Measurements from ENCODE around the gene ODAD4. TPM values are rescaled to one million over a fixed set of nuclear protein-coding genes. Genes with fewer than 3 reads are reported as not detected.

ODAD4 gene
- total RNA-seq, 1 donor from 2014 or later = 0.70 TPM

GRCh38 chr17:41962111-41962510 lies 31.7 kb downstream of the ODAD4 start:
- Mint-ChIP-seq H3K36me3 (ENCODE audit: low read depth) (no peaks in the 10 kb centered on the region), H3K27ac (ENCODE audit: unreplicated experiment) (no peak overlapping the region), H3K9me3 (ENCODE audit: low read depth) (no peaks in the 10 kb centered on the region), H3K27me3 (ENCODE audit: low read depth) (no peaks in the 10 kb centered on the region), H3K4me3 (ENCODE audit: unreplicated experiment) (no peak overlapping the region), H3K4me1 (ENCODE audit: low read depth) (peaks cover 36% of the 10 kb centered on the region)
- TF ChIP-seq CTCF (IDR thresholded peaks at IDR 0.05) = no peak
- no peak for DNase-seq (ENCODE audit: low spot score)

- no peak overlapping the region for H3K27ac Mint-ChIP-seq (ENCODE audit: unreplicated experiment)
- no peak overlapping the region for H3K4me3 Mint-ChIP-seq (ENCODE audit: unreplicated experiment)
- no peak for DNase-seq (ENCODE audit: low spot score)
- H3K27me3 Mint-ChIP-seq (ENCODE audit: low read depth) = no peaks in the 10 kb centered on the region
- no peaks in the 10 kb centered on the region for H3K9me3 Mint-ChIP-seq (ENCODE audit: low read depth)
- peaks cover 36% of the 10 kb centered on the region for H3K4me1 Mint-ChIP-seq (ENCODE audit: low read depth)
- peaks cover 2% of the 10 kb centered on the region for H3K36me3 Mint-ChIP-seq (ENCODE audit: low read depth)
- peak; percentile 94 for TF ChIP-seq CTCF (IDR thresholded peaks at IDR 0.05)
Observed at GRCh38 chr17:41962768-41963434, 32.5 kb downstream of the ODAD4 start.

- TF ChIP-seq CTCF (IDR thresholded peaks at IDR 0.05) = no peak
- peaks cover 42% of the 10 kb centered on the region for H3K4me1 Mint-ChIP-seq (ENCODE audit: low read depth)
- peak overlapping the region; percentile 74 for H3K27ac Mint-ChIP-seq (ENCODE audit: unreplicated experiment)
- H3K36me3 Mint-ChIP-seq (ENCODE audit: low read depth) = peaks cover 3% of the 10 kb centered on the region
- H3K4me3 Mint-ChIP-seq (ENCODE audit: unreplicated experiment) = peak overlapping the region; percentile 80
- no peak for DNase-seq (ENCODE audit: low spot score)
- H3K27me3 Mint-ChIP-seq (ENCODE audit: low read depth) = no peaks in the 10 kb centered on the region
- no peaks in the 10 kb centered on the region for H3K9me3 Mint-ChIP-seq (ENCODE audit: low read depth)
Observed at GRCh38 chr17:41965694-41966462, 35.5 kb downstream of the ODAD4 start.

- H3K4me3 Mint-ChIP-seq (ENCODE audit: unreplicated experiment) = peak within 1 kb of the TSS; percentile 80
- peaks cover 45% of the 10 kb centered on the region for H3K4me1 Mint-ChIP-seq (ENCODE audit: low read depth)
- TF ChIP-seq CTCF (IDR thresholded peaks at IDR 0.05) = peak; percentile 19
- peak within 1 kb of the TSS; percentile 74 for H3K27ac Mint-ChIP-seq (ENCODE audit: unreplicated experiment)
- no peaks in the 10 kb centered on the region for H3K9me3 Mint-ChIP-seq (ENCODE audit: low read depth)
- DNase-seq (ENCODE audit: low spot score) = no peak
- H3K27me3 Mint-ChIP-seq (ENCODE audit: low read depth) = no peaks in the 10 kb centered on the region
- peaks cover 5% of the 10 kb centered on the region for H3K36me3 Mint-ChIP-seq (ENCODE audit: low read depth)
Observed at GRCh38 chr17:41966463-41967140, 36.2 kb downstream of the ODAD4 start, which contains the start of gene CNP. TSS of gene CNP (plus strand) at chr17:41966795. CDS start at chr17:41966885, 90 bp downstream.
